Stimulated activated naive B cell treated with anti-CD40 and anti-IgM and Interleukin-4, amounts not matched to agents 10 μg/mL and 1 μg/mL and 100 μg/mL, for 72 hours (primary cell): Measurements from ENCODE around the gene NDUFA8.

Source experiments
- ATAC-seq, 2 donors: fragments of 150-1000 bp; cut with Tn5 transposase; replicated peaks; 2 replicates each; pipeline ENCODE4 v1.10.0; 2021; ENCODE audit warnings: moderate library complexity in 1 of 2
- DNase-seq: peaks from one replicate; pipeline ENCODE4 v3.0.0; 2021
- H3K27ac Mint-ChIP-seq: one replicate; pipeline ENCODE4 v1.8.0; 2022; ENCODE audit warnings: mild to moderate bottlenecking, mixed read lengths
- H3K27me3 Mint-ChIP-seq, 2 donors: one replicate each; pipeline ENCODE4 v1.8.0; 2022; ENCODE audit warnings: mixed read lengths in 2 of 2
- H3K36me3 Mint-ChIP-seq, 2 donors: one replicate each; pipeline ENCODE4 v1.8.0; 2022; ENCODE audit warnings: mixed read lengths in 2 of 2, mild to moderate bottlenecking in 1 of 2
- H3K4me1 Mint-ChIP-seq, 2 donors: one replicate each; pipeline ENCODE4 v1.8.0; 2022; ENCODE audit warnings: mixed read lengths in 2 of 2, mild to moderate bottlenecking in 1 of 2
- H3K4me3 Mint-ChIP-seq, 2 donors: one replicate each; pipeline ENCODE4 v1.8.0; 2022; ENCODE audit warnings: mild to moderate bottlenecking in 2 of 2, mixed read lengths in 2 of 2, moderate library complexity in 1 of 2
- H3K9me3 Mint-ChIP-seq, 2 donors: one replicate each; pipeline ENCODE4 v1.8.0; 2022; ENCODE audit warnings: mixed read lengths in 2 of 2, mild to moderate bottlenecking in 1 of 2

The NDUFA8 gene

DNA sequence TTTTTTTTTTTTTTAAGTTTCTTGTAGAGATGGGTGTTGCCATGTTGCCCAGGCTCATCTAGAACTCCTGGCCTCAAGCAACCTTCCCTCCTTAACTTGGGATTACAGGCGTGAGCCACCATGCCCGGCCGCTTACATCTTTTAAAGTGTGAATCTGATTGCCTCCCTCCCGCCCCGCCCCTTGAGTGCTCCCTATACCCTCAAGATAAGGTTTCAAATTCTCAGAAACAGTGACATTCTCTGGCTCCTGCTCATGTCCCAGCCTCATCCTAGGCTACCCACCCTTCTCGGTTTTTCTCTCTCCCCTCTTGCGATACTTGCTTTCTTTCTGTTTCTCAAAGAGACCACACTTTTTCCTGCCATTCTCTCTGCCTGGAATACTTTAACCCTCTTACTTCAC, 12.6 kb upstream of the NDUFA8 start:
- peaks cover 0 to 2% of the 10 kb centered on the region in 2 donors for H3K9me3 Mint-ChIP-seq
- H3K36me3 Mint-ChIP-seq: no peaks in the 10 kb centered on the region
- H3K27ac Mint-ChIP-seq: no peak overlapping the region
- H3K4me1 Mint-ChIP-seq: no peaks in the 10 kb centered on the region
- DNase-seq: no peak
- ATAC-seq: no peak
- H3K27me3 Mint-ChIP-seq: peaks cover 54 to 65% of the 10 kb centered on the region in 2 donors
- H3K4me3 Mint-ChIP-seq: no peak overlapping the region

- Mint-ChIP-seq H3K27ac (no peak overlapping the region), H3K4me3 (no peak overlapping the region), H3K9me3 (peaks cover 5% of the 10 kb centered on the region in 2 donors), H3K27me3 (peaks cover 57 to 60% of the 10 kb centered on the region in 2 donors), H3K4me1 (no peaks in the 10 kb centered on the region), H3K36me3 (no peaks in the 10 kb centered on the region)
- DNase-seq (no peak), ATAC-seq (no peak)
Observed at GRCh38 chr9:122168356-122168755, 8.8 kb upstream of the NDUFA8 start.

GRCh38 chr9:122164286-122164685, 4.7 kb upstream of the NDUFA8 start:
- peaks cover 45 to 47% of the 10 kb centered on the region in 2 donors for H3K27me3 Mint-ChIP-seq
- H3K4me3 Mint-ChIP-seq: no peak overlapping the region
- H3K9me3 Mint-ChIP-seq: peaks cover 9 to 10% of the 10 kb centered on the region in 2 donors
- no peak overlapping the region for H3K27ac Mint-ChIP-seq
- ATAC-seq (no peak), DNase-seq (no peak)
- peaks cover 5% of the 10 kb centered on the region in 2 donors for H3K4me1 Mint-ChIP-seq
- H3K36me3 Mint-ChIP-seq: peaks cover 4% of the 10 kb centered on the region in 2 donors

GRCh38 chr9:122162415-122162814, 2.8 kb upstream of the NDUFA8 start:
- H3K4me1 Mint-ChIP-seq: peaks cover 11 to 13% of the 10 kb centered on the region in 2 donors
- H3K4me3 Mint-ChIP-seq: no peak overlapping the region
- ATAC-seq (no peak), DNase-seq (no peak)
- peaks cover 7 to 10% of the 10 kb centered on the region in 2 donors for H3K9me3 Mint-ChIP-seq
- H3K27ac Mint-ChIP-seq: no peak overlapping the region
- H3K36me3 Mint-ChIP-seq: peaks cover 6 to 8% of the 10 kb centered on the region in 2 donors
- peaks cover 31 to 36% of the 10 kb centered on the region in 2 donors for H3K27me3 Mint-ChIP-seq

DNA sequence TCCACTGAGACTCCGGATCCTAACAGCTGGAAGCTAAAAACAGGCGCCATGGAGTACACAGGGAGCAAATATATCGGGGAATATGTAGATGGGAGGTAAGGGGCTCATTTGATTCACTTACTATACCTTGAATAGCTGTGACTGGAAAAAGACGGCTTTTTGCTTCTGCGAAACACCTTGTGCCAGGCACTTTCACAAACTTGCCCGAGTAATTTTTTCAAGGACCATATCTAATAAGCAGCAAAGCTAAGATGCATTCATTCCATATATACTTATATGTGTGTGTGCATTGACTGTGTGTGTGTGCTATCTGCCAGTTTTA, 307 bp upstream of the NDUFA8 start:
- Mint-ChIP-seq H3K27ac (peak overlapping the region; percentile 96), H3K27me3 (peaks cover 24 to 25% of the 10 kb centered on the region in 2 donors), H3K9me3 (peaks cover 4 to 5% of the 10 kb centered on the region in 2 donors), H3K4me1 (peaks cover 22 to 25% of the 10 kb centered on the region in 2 donors), H3K36me3 (peaks cover 8 to 9% of the 10 kb centered on the region in 2 donors), H3K4me3 (peak overlapping the region; percentile 92 to 97)
- DNase-seq (no peak), ATAC-seq (no peak)

GRCh38 chr9:122158202-122158601, 1.4 kb downstream of the NDUFA8 start:
- DNase-seq (no peak), ATAC-seq (peak in 1 of 2 donors; percentile 26)
- Mint-ChIP-seq H3K27ac (no peak overlapping the region), H3K36me3 (peaks cover 8 to 9% of the 10 kb centered on the region in 2 donors), H3K9me3 (peaks cover 4 to 5% of the 10 kb centered on the region in 2 donors), H3K4me3 (peak overlapping the region in 1 of 2 donors; percentile 42), H3K27me3 (peaks cover 10 to 11% of the 10 kb centered on the region in 2 donors), H3K4me1 (peaks cover 26 to 34% of the 10 kb centered on the region in 2 donors)

DNA sequence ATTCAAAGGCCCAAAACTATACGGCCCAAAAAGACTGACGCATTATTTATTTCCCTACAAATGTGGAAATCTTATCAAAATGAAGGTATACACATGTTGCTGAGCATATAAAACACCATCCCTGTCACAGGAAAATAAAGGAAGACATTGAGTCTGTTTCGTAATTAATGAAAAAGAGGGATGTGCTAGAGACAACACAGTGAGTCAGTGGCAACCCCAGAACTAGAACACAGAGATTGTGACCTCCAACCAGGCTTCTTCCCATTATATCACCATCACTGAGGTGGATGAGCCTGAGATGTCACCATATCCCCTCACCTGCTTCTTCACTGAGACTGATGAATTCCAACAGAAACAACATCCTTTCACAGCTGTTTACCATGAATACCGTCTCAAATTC, 3.8 kb downstream of the NDUFA8 start:
- Mint-ChIP-seq H3K27me3 (peaks cover 0 to 4% of the 10 kb centered on the region in 2 donors), H3K36me3 (peaks cover 11 to 13% of the 10 kb centered on the region in 2 donors), H3K4me1 (peaks cover 26 to 34% of the 10 kb centered on the region in 2 donors), H3K27ac (no peak overlapping the region), H3K9me3 (no peaks in the 10 kb centered on the region), H3K4me3 (no peak overlapping the region)
- ATAC-seq: no peak
- no peak for DNase-seq

GRCh38 chr9:122151267-122151828, 8.2 kb downstream of the NDUFA8 start:
- H3K27me3 Mint-ChIP-seq: no peaks in the 10 kb centered on the region
- ATAC-seq: no peak
- no peaks in the 10 kb centered on the region for H3K9me3 Mint-ChIP-seq
- DNase-seq: no peak
- H3K27ac Mint-ChIP-seq: no peak overlapping the region
- H3K4me3 Mint-ChIP-seq: no peak overlapping the region
- peaks cover 9 to 15% of the 10 kb centered on the region in 2 donors for H3K4me1 Mint-ChIP-seq
- H3K36me3 Mint-ChIP-seq: peaks cover 12 to 14% of the 10 kb centered on the region in 2 donors

- Mint-ChIP-seq H3K36me3 (peaks cover 29 to 43% of the 10 kb centered on the region in 2 donors), H3K4me1 (peaks cover 4 to 7% of the 10 kb centered on the region in 2 donors), H3K27ac (no peak overlapping the region), H3K9me3 (no peaks in the 10 kb centered on the region), H3K4me3 (no peak overlapping the region), H3K27me3 (no peaks in the 10 kb centered on the region)
- no peak for DNase-seq
- ATAC-seq: no peak
Observed at GRCh38 chr9:122145592-122145863, 14.1 kb downstream of the NDUFA8 start.

GRCh38 chr9:122144836-122145591, 14.6 kb downstream of the NDUFA8 start:
- ATAC-seq (peak in 1 of 2 donors; percentile 39), DNase-seq (no peak)
- Mint-ChIP-seq H3K27ac (no peak overlapping the region), H3K4me3 (no peak overlapping the region), H3K9me3 (no peaks in the 10 kb centered on the region), H3K27me3 (no peaks in the 10 kb centered on the region), H3K4me1 (peaks cover 4 to 7% of the 10 kb centered on the region in 2 donors), H3K36me3 (peaks cover 29 to 43% of the 10 kb centered on the region in 2 donors)

DNA sequence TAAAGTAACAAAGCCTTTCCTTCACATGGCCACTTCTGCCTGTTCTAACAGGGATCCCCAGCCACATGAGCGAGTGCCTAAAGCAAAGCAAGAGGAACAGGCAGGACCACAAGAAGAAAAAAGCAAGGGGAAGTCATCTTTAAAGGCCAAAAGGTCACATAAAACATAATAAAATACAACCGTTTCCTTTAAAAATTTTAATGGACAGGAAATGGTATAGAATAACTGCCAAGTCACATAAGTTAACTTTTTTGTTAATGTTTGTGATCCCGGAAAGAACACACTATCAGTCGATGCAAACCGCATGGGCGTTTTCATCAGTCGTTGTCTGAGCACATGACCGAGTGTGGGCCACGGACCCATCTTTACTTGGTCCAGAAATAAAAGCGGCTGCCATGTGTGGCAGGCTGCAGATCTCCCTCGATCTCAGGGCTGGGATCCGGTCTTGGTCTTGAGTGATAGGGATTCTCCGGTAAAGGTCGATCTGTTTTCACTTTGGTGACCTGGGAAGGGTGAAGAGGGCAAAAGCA, 15.6 kb downstream of the NDUFA8 start:
- H3K27me3 Mint-ChIP-seq: no peaks in the 10 kb centered on the region
- H3K4me1 Mint-ChIP-seq: peaks cover 4 to 7% of the 10 kb centered on the region in 2 donors
- no peak for DNase-seq
- H3K27ac Mint-ChIP-seq: peak overlapping the region; percentile 42
- no peak for ATAC-seq
- H3K36me3 Mint-ChIP-seq: peaks cover 29 to 43% of the 10 kb centered on the region in 2 donors
- no peak overlapping the region for H3K4me3 Mint-ChIP-seq
- H3K9me3 Mint-ChIP-seq: no peaks in the 10 kb centered on the region

- no peak overlapping the region for H3K27ac Mint-ChIP-seq
- H3K27me3 Mint-ChIP-seq: no peaks in the 10 kb centered on the region
Observed at GRCh38 chr9:122143296-122143695, 16.3 kb downstream of the NDUFA8 start.

GRCh38 chr9:122141671-122142070, 17.9 kb downstream of the NDUFA8 start:
- peaks cover 4 to 7% of the 10 kb centered on the region in 2 donors for H3K4me1 Mint-ChIP-seq
- no peak overlapping the region for H3K4me3 Mint-ChIP-seq
- no peaks in the 10 kb centered on the region for H3K27me3 Mint-ChIP-seq

More at GRCh38 chr9:122143296-122143695, 16.3 kb downstream of the NDUFA8 start:
- Mint-ChIP-seq H3K4me3 (no peak overlapping the region), H3K9me3 (no peaks in the 10 kb centered on the region), H3K4me1 (peaks cover 4 to 7% of the 10 kb centered on the region in 2 donors), H3K36me3 (peaks cover 26 to 43% of the 10 kb centered on the region in 2 donors)
- no peak for DNase-seq
- no peak for ATAC-seq

GRCh38 chr9:122140368-122141193, 19.0 kb downstream of the NDUFA8 start:
- H3K27me3 Mint-ChIP-seq: no peaks in the 10 kb centered on the region
- ATAC-seq: no peak
- H3K4me1 Mint-ChIP-seq: peaks cover 4 to 7% of the 10 kb centered on the region in 2 donors
- no peak for DNase-seq
- H3K4me3 Mint-ChIP-seq: no peak overlapping the region
- peaks cover 24 to 35% of the 10 kb centered on the region in 2 donors for H3K36me3 Mint-ChIP-seq
- H3K9me3 Mint-ChIP-seq: no peaks in the 10 kb centered on the region
- H3K27ac Mint-ChIP-seq: no peak overlapping the region

More at GRCh38 chr9:122141671-122142070, 17.9 kb downstream of the NDUFA8 start:
- H3K9me3 Mint-ChIP-seq: no peaks in the 10 kb centered on the region
- H3K36me3 Mint-ChIP-seq: peaks cover 25 to 38% of the 10 kb centered on the region in 2 donors
- DNase-seq (no peak), ATAC-seq (no peak)
- H3K27ac Mint-ChIP-seq: no peak overlapping the region
